GM18868 (cell line): ENCODE results near the gene MRPL28.
"Not testable (repeated sequence)": the region's sequence is repeated elsewhere in the genome, so short reads cannot be mapped to it uniquely, and the experiment has no call there.

Experiments used
- ATAC-seq: cut with Tn5 transposase; IDR thresholded peaks from one replicate; pipeline ENCODE4 v1.9.1; 2021; ENCODE audit warnings: mild to moderate bottlenecking, moderate library complexity; ENCODE audit not compliant: unreplicated experiment

Gene MRPL28

GRCh38 chr16:370443-370842 lies at the start of gene MRPL28:
Gene MRPL28 (minus strand): TSS chr16:370538. CDS start chr16:370218, 320 bp downstream.
- ATAC-seq: peak; percentile 89

- not testable (repeated sequence) for ATAC-seq
Observed at GRCh38 chr16:415170-415498, 44.8 kb upstream of the MRPL28 start.

GRCh38 chr16:414395-415169 lies 44.2 kb upstream of the MRPL28 start:
- ATAC-seq: no peak

GRCh38 chr16:411576-412265 lies 41.4 kb upstream of the MRPL28 start:
- no peak for ATAC-seq

- ATAC-seq: no peak
Observed at GRCh38 chr16:410516-411178, 40.3 kb upstream of the MRPL28 start.

GRCh38 chr16:407253-407652 lies 36.9 kb upstream of the MRPL28 start:
- ATAC-seq: no peak

GRCh38 chr16:405548-406506 lies 35.5 kb upstream of the MRPL28 start:
- ATAC-seq: no peak

- ATAC-seq: no peak
Observed at GRCh38 chr16:404971-405486, 34.7 kb upstream of the MRPL28 start.

GRCh38 chr16:401468-402348 lies 31.4 kb upstream of the MRPL28 start, which contains the start of gene DECR2:
Gene DECR2 (plus strand): TSS chr16:401885. CDS start chr16:401964, 79 bp downstream.
- ATAC-seq: peak; percentile 59

- no peak for ATAC-seq
Observed at GRCh38 chr16:400061-400591, 29.8 kb upstream of the MRPL28 start.

- ATAC-seq: no peak
Observed at GRCh38 chr16:399340-400019, 29.1 kb upstream of the MRPL28 start.

GRCh38 chr16:398561-399339 lies 28.4 kb upstream of the MRPL28 start:
- ATAC-seq: no peak

GRCh38 chr16:397736-398332 lies 27.5 kb upstream of the MRPL28 start:
- no peak for ATAC-seq

- ATAC-seq: no peak
Observed at GRCh38 chr16:397135-397661, 26.9 kb upstream of the MRPL28 start, which contains the start of gene NME4. Gene NME4 (plus strand): TSS chr16:397199. CDS start chr16:397223, 24 bp downstream.

GRCh38 chr16:396605-397004 lies 26.3 kb upstream of the MRPL28 start:
- ATAC-seq: no peak

GRCh38 chr16:396199-396598 lies 25.9 kb upstream of the MRPL28 start:
- ATAC-seq: no peak

GRCh38 chr16:392450-393030 lies 22.2 kb upstream of the MRPL28 start:
- no peak for ATAC-seq
